ENCODE results near the gene TRIM67. TPM values are rescaled to one million over a fixed set of nuclear protein-coding genes. Genes with fewer than 3 reads are reported as not detected.

TRIM67 gene
- total RNA-seq, 1 experiment from 2014 or later: not detected

- no peak for TF ChIP-seq EZH2phosphoT487 (IDR thresholded peaks at IDR 0.05; ENCODE audit: borderline replicate concordance, low read length)
- no peak for TF ChIP-seq EZH2 (IDR thresholded peaks at IDR 0.05; ENCODE audit: low read length, unreplicated experiment)
- no peak for TF ChIP-seq CTCF (conservative IDR thresholded peaks at IDR 0.05; ENCODE audit: low read depth, low read length)
- Histone ChIP-seq H3K4me2 (ENCODE audit: low read length) (no peak overlapping the region), H3K9ac (ENCODE audit: low read length) (no peak overlapping the region), H3K9me3 (ENCODE audit: low read length) (no peaks in the 10 kb centered on the region), H3K9me2 (replicated peaks; ENCODE audit: low read length) (no peaks in the 10 kb centered on the region), H3K4me1 (ENCODE audit: insufficient read depth, low read length) (peaks cover 20% of the 10 kb centered on the region), H4K20me1 (ENCODE audit: low read length) (no peaks in the 10 kb centered on the region), H2AFZ (ENCODE audit: low read length) (no peak overlapping the region), H3K36me3 (ENCODE audit: low read depth, low read length) (no peaks in the 10 kb centered on the region), H3F3A (ENCODE audit: low read length, unreplicated experiment) (no peaks in the 10 kb centered on the region), H3K27me3 (ENCODE audit: low read length) (no peaks in the 10 kb centered on the region), H3K4me3 (ENCODE audit: low read length) (no peak overlapping the region), H3K79me2 (ENCODE audit: low read length) (no peaks in the 10 kb centered on the region), H3K27ac (ENCODE audit: low read length) (no peak overlapping the region)
- no TSS peak for BruUV-seq (replicated peaks)
- CTCF ChIA-PET: no interaction called here
- DNase-seq (no peak), ATAC-seq (no peak)
- intact Hi-C loops (cut with micrococcal nuclease): no loop called here
- POLR2A ChIA-PET (ENCODE audit: unreplicated experiment): no interaction called here
These were observed 23.6 kb upstream of the TRIM67 start for GRCh38 chr1:231138236-231138635.

GRCh38 chr1:231139125-231139649 lies 22.7 kb upstream of the TRIM67 start:
- TF ChIP-seq EZH2 (IDR thresholded peaks at IDR 0.05; ENCODE audit: low read length, unreplicated experiment) (no peak), CTCF (conservative IDR thresholded peaks at IDR 0.05; ENCODE audit: low read depth, low read length) (no peak), EZH2phosphoT487 (IDR thresholded peaks at IDR 0.05; ENCODE audit: borderline replicate concordance, low read length) (no peak)
- no peak overlapping the region for H3K4me2 ChIP-seq (ENCODE audit: low read length)
- DNase-seq (peak; percentile 71), ATAC-seq (peak; percentile 63)
- POLR2A ChIA-PET (ENCODE audit: unreplicated experiment): no interaction called here
- no peaks in the 10 kb centered on the region for H4K20me1 ChIP-seq (ENCODE audit: low read length)
- no peaks in the 10 kb centered on the region for H3K9me2 ChIP-seq (replicated peaks; ENCODE audit: low read length)
- peaks cover 7% of the 10 kb centered on the region; the same call in 1 of the 2 replicates for H3K9me3 ChIP-seq (ENCODE audit: low read length)
- peaks cover 20% of the 10 kb centered on the region for H3K4me1 ChIP-seq (ENCODE audit: insufficient read depth, low read length)
- H3K79me2 ChIP-seq (ENCODE audit: low read length): no peaks in the 10 kb centered on the region
- intact Hi-C loops (cut with micrococcal nuclease): no loop called here
- H2AFZ ChIP-seq (ENCODE audit: low read length): no peak overlapping the region
- no TSS peak for BruUV-seq (replicated peaks)
- no peaks in the 10 kb centered on the region for H3F3A ChIP-seq (ENCODE audit: low read length, unreplicated experiment)
- H3K4me3 ChIP-seq (ENCODE audit: low read length): no peak overlapping the region
- H3K27ac ChIP-seq (ENCODE audit: low read length): peak overlapping the region; percentile 10; the same call in 1 of the 2 replicates
- CTCF ChIA-PET: no interaction called here
- H3K36me3 ChIP-seq (ENCODE audit: low read depth, low read length): no peaks in the 10 kb centered on the region
- no peak overlapping the region for H3K9ac ChIP-seq (ENCODE audit: low read length)
- H3K27me3 ChIP-seq (ENCODE audit: low read length): no peaks in the 10 kb centered on the region
